Mesenchymal stem cell (in vitro differentiated cells and primary cell): ENCODE results near the gene COX7A1.

Source experiments
- DNase-seq: peaks from one replicate; pipeline ENCODE4 v3.0.0-alpha.2; 2013
- H2AFZ ChIP-seq: one replicate; pipeline ENCODE4 v1.6.1; 2013; ENCODE audit warnings: low read depth, mild to moderate bottlenecking, control low read depth, inconsistent platforms, low read length, moderate library complexity
- H2AK5ac ChIP-seq: 2 replicates; pipeline ENCODE4 v1.6.1; 2013; ENCODE audit warnings: low read length, moderate library complexity, mild to moderate bottlenecking, inconsistent platforms; ENCODE audit not compliant: severe bottlenecking
- H2BK120ac ChIP-seq: one replicate; pipeline ENCODE4 v1.6.1; 2013; ENCODE audit warnings: low read depth, mild to moderate bottlenecking, inconsistent platforms, low read length, moderate library complexity
- H2BK12ac ChIP-seq, 2 experiments: one replicate each; pipeline ENCODE4 v1.6.1; 2013; ENCODE audit warnings: inconsistent platforms in 2 of 2, low read length in 2 of 2, mild to moderate bottlenecking in 2 of 2, moderate library complexity in 2 of 2, control low read depth in 1 of 2
- H2BK15ac ChIP-seq: one replicate; pipeline ENCODE4 v1.6.1; 2013; ENCODE audit warnings: mild to moderate bottlenecking, low read depth, inconsistent platforms; ENCODE audit not compliant: poor library complexity, severe bottlenecking
- H2BK5ac ChIP-seq: 2 replicates; pipeline ENCODE4 v1.6.1; 2013; ENCODE audit warnings: low read depth, mild to moderate bottlenecking, low read length, control low read depth, inconsistent platforms; ENCODE audit not compliant: poor library complexity, severe bottlenecking
- H3K14ac ChIP-seq, 2 experiments: one replicate each; pipeline ENCODE4 v1.6.1; 2013; ENCODE audit warnings: inconsistent platforms in 2 of 2, low read length in 2 of 2, control low read depth in 1 of 2, mild to moderate bottlenecking in 1 of 2, moderate library complexity in 1 of 2
- H3K18ac ChIP-seq, 2 experiments: one replicate each; pipeline ENCODE4 v1.6.1; 2013; ENCODE audit warnings: inconsistent platforms in 2 of 2, low read length in 2 of 2, control low read depth in 1 of 2, low read depth in 1 of 2, mild to moderate bottlenecking in 1 of 2
- H3K23ac ChIP-seq, 2 experiments: one replicate each; pipeline ENCODE4 v1.6.1; 2013; ENCODE audit warnings: inconsistent platforms in 2 of 2, low read length in 2 of 2, mild to moderate bottlenecking in 2 of 2, moderate library complexity in 2 of 2, control low read depth in 1 of 2
- H3K27ac ChIP-seq: 2 replicates; pipeline ENCODE4 v1.5.1; 2013; ENCODE audit warnings: mild to moderate bottlenecking, moderate library complexity, low read length, control low read depth, inconsistent platforms; ENCODE audit not compliant: poor library complexity, severe bottlenecking
- H3K27me3 ChIP-seq, 2 experiments: 2 replicates each; pipeline versions ENCODE4 v1.6.1 to v1.7.0; 2013; ENCODE audit warnings: low read length in 2 of 2, mild to moderate bottlenecking in 2 of 2, moderate library complexity in 2 of 2, control low read depth in 1 of 2, inconsistent platforms in 1 of 2; ENCODE audit not compliant: control insufficient read depth in 1 of 2, insufficient read depth in 1 of 2
- H3K36me3 ChIP-seq, 2 experiments: 2 replicates each; pipeline versions ENCODE4 v1.6.1 to v1.7.0; 2013; ENCODE audit warnings: low read length in 2 of 2, control low read depth in 1 of 2, inconsistent platforms in 1 of 2, low read depth in 1 of 2, mild to moderate bottlenecking in 1 of 2; ENCODE audit not compliant: insufficient read depth in 2 of 2, control insufficient read depth in 1 of 2
- H3K4ac ChIP-seq, 2 experiments: one replicate each; pipeline ENCODE4 v1.6.1; 2013; ENCODE audit warnings: inconsistent platforms in 2 of 2, low read length in 2 of 2, mild to moderate bottlenecking in 2 of 2, moderate library complexity in 2 of 2, control low read depth in 1 of 2, low read depth in 1 of 2
- H3K4me1 ChIP-seq: 2 replicates; pipeline ENCODE4 v1.6.1; 2013; ENCODE audit warnings: low read depth, low read length, control low read depth; ENCODE audit not compliant: control insufficient read depth, insufficient read depth
- H3K4me2 ChIP-seq: 2 replicates; pipeline ENCODE4 v1.6.1; 2013; ENCODE audit warnings: low read length, mild to moderate bottlenecking, inconsistent platforms; ENCODE audit not compliant: poor library complexity, severe bottlenecking
- H3K4me3 ChIP-seq, 2 experiments: 2 replicates each; pipeline versions ENCODE4 v1.5.1 to v1.7.0; 2013; ENCODE audit warnings: low read length in 2 of 2, mild to moderate bottlenecking in 2 of 2, control low read depth in 1 of 2, low read depth in 1 of 2; ENCODE audit not compliant: insufficient read depth in 1 of 2
- H3K79me1 ChIP-seq: replicated peaks from 2 replicates; pipeline ENCODE4 v1.6.1; 2013; ENCODE audit warnings: mild to moderate bottlenecking, control low read depth, low read length, inconsistent platforms; ENCODE audit not compliant: poor library complexity, severe bottlenecking
- H3K9ac ChIP-seq: 2 replicates; pipeline ENCODE4 v1.7.0; 2013; ENCODE audit warnings: mild to moderate bottlenecking, low read length, moderate library complexity
- H3K9me3 ChIP-seq: 2 replicates; pipeline ENCODE4 v1.7.0; 2013; ENCODE audit warnings: mild to moderate bottlenecking, low read length; ENCODE audit not compliant: control insufficient read depth
- H4K8ac ChIP-seq: one replicate; pipeline ENCODE4 v1.6.1; 2013; ENCODE audit warnings: inconsistent platforms, mild to moderate bottlenecking, low read length, moderate library complexity
- H4K91ac ChIP-seq: one replicate; pipeline ENCODE4 v1.6.1; 2013; ENCODE audit warnings: mild to moderate bottlenecking, low read length, inconsistent platforms
- WGBS: methylation state at CpG from one replicate; pipeline ENCODE4 v1.1.7; 2013; ENCODE audit warnings: mixed read lengths; 5-methylcytosine and 5-hydroxymethylcytosine counted together

COX7A1 gene

GRCh38 chr19:36150586-36150985, 1.7 kb downstream of the COX7A1 start:
- H3K14ac ChIP-seq: no peak overlapping the region

GRCh38 chr19:36149673-36150406, 2.4 kb downstream of the COX7A1 start:
- WGBS: 95% methylated on average over 13 of the region's 13 CpGs
- Histone ChIP-seq H2BK5ac (no peak overlapping the region), H3K4me3 (no peak overlapping the region), H3K27me3 (no peaks in the 10 kb centered on the region), H2BK12ac (no peak overlapping the region), H2AFZ (no peak overlapping the region), H3K27ac (no peak overlapping the region), H3K18ac (no peak overlapping the region), H2BK120ac (no peak overlapping the region), H3K4ac (no peak overlapping the region), H3K9me3 (no peaks in the 10 kb centered on the region), H2BK15ac (no peak overlapping the region), H3K4me2 (no peak overlapping the region), H4K8ac (no peak overlapping the region), H3K23ac (no peak overlapping the region), H2AK5ac (no peak overlapping the region), H4K91ac (no peak overlapping the region), H3K36me3 (peaks cover 58 to 87% of the 10 kb centered on the region in 2 experiments), H3K79me1 (peaks cover 38% of the 10 kb centered on the region), H3K4me1 (peaks cover 6% of the 10 kb centered on the region), H3K9ac (peak overlapping the region; percentile 95), H3K14ac (no peak overlapping the region)
- no peak for DNase-seq

More at GRCh38 chr19:36150586-36150985, 1.7 kb downstream of the COX7A1 start:
- Histone ChIP-seq H3K4me2 (no peak overlapping the region), H2BK15ac (no peak overlapping the region), H3K18ac (no peak overlapping the region), H3K23ac (no peak overlapping the region), H2BK120ac (no peak overlapping the region), H3K27me3 (no peaks in the 10 kb centered on the region), H3K4ac (no peak overlapping the region), H3K9me3 (no peaks in the 10 kb centered on the region), H3K9ac (peak overlapping the region; percentile 95), H3K79me1 (peaks cover 38% of the 10 kb centered on the region), H4K8ac (no peak overlapping the region), H3K36me3 (peaks cover 51 to 80% of the 10 kb centered on the region in 2 experiments), H2AFZ (no peak overlapping the region), H3K4me1 (peaks cover 6% of the 10 kb centered on the region), H2AK5ac (no peak overlapping the region), H3K27ac (no peak overlapping the region), H3K4me3 (peak overlapping the region in 1 of 2 experiments; percentile 83), H2BK12ac (no peak overlapping the region), H2BK5ac (no peak overlapping the region), H4K91ac (no peak overlapping the region)
- 96% methylated on average over 5 of the region's 5 CpGs for whole genome bisulfite sequencing
- no peak for DNase-seq

- Histone ChIP-seq H2AK5ac (no peak overlapping the region), H3K27me3 (no peaks in the 10 kb centered on the region), H2BK5ac (no peak overlapping the region), H3K4ac (no peak overlapping the region), H3K9me3 (no peaks in the 10 kb centered on the region), H3K79me1 (peaks cover 30% of the 10 kb centered on the region), H2BK12ac (no peak overlapping the region), H3K27ac (no peak overlapping the region), H3K4me3 (no peak overlapping the region), H3K18ac (no peak overlapping the region), H2BK120ac (no peak overlapping the region), H2BK15ac (no peak overlapping the region), H3K4me1 (peaks cover 11% of the 10 kb centered on the region), H3K36me3 (peaks cover 70% of the 10 kb centered on the region in 2 experiments), H3K23ac (no peak overlapping the region), H3K4me2 (no peak overlapping the region), H3K14ac (no peak overlapping the region), H4K91ac (no peak overlapping the region), H4K8ac (no peak overlapping the region), H3K9ac (no peak overlapping the region), H2AFZ (no peak overlapping the region)
- no peak for DNase-seq
- 99% methylated on average over 6 of the region's 6 CpGs for WGBS
These were observed 7.6 kb downstream of the COX7A1 start for GRCh38 chr19:36144624-36145023.

- 95% methylated on average over 9 of the region's 9 CpGs for WGBS
- H3K23ac ChIP-seq: no peak overlapping the region
- H2BK120ac ChIP-seq: no peak overlapping the region
- peaks cover 52 to 53% of the 10 kb centered on the region in 2 experiments for H3K36me3 ChIP-seq
- no peaks in the 10 kb centered on the region for H3K27me3 ChIP-seq
- no peak overlapping the region for H3K4me3 ChIP-seq
- H3K27ac ChIP-seq: no peak overlapping the region
- no peak overlapping the region for H4K91ac ChIP-seq
- H2BK5ac ChIP-seq: no peak overlapping the region
- no peak overlapping the region for H2BK12ac ChIP-seq
- no peak overlapping the region for H2AK5ac ChIP-seq
- H3K18ac ChIP-seq: no peak overlapping the region
- no peak overlapping the region for H2BK15ac ChIP-seq
- H4K8ac ChIP-seq: no peak overlapping the region
- no peak overlapping the region for H2AFZ ChIP-seq
- no peak overlapping the region for H3K9ac ChIP-seq
- DNase-seq: no peak
- peaks cover 30% of the 10 kb centered on the region for H3K79me1 ChIP-seq
- peaks cover 11% of the 10 kb centered on the region for H3K4me1 ChIP-seq
- no peak overlapping the region for H3K4me2 ChIP-seq
- H3K4ac ChIP-seq: no peak overlapping the region
- H3K14ac ChIP-seq: no peak overlapping the region
- H3K9me3 ChIP-seq: no peaks in the 10 kb centered on the region
These were observed 9.8 kb downstream of the COX7A1 start for GRCh38 chr19:36142496-36142895.
